GM23338 (cell line): ENCODE measurements around the gene OOSP4B. TPM values are rescaled to one million over a fixed set of nuclear protein-coding genes. Genes with fewer than 3 reads are reported as not detected.

ENCODE experiments used
- ATAC-seq: fragments of 200-7000 bp; cut with Tn5 transposase; 3 replicates; pipeline ENCODE4 v1.9.1; 2020
- DNase-seq: peaks from one replicate; pipeline ENCODE4 v3.0.0-alpha.2; 2015; ENCODE audit warnings: low spot score
- H2AFZ ChIP-seq: fragments of 200-600 bp; sonication (generic); 2 replicates; pipeline ENCODE4 v1.8.0; 2016; ENCODE audit warnings: antibody characterized with exemption, mild to moderate bottlenecking, moderate library complexity
- H3F3A ChIP-seq: fragments of 200-600 bp; sonication (generic); replicated peaks from 2 replicates; pipeline ENCODE4 v1.8.0; 2017; ENCODE audit warnings: antibody characterized with exemption, mixed run types, low read depth
- H3K27ac ChIP-seq: fragments of 200-600 bp; sonication (generic); 2 replicates; pipeline ENCODE4 v1.6.1; 2016; ENCODE audit warnings: low read depth
- H3K27me3 ChIP-seq: fragments of 200-600 bp; sonication (generic); 2 replicates; pipeline ENCODE4 v1.8.0; 2016; ENCODE audit warnings: mild to moderate bottlenecking, mixed run types, moderate library complexity; ENCODE audit not compliant: insufficient read depth
- H3K36me3 ChIP-seq: fragments of 200-600 bp; sonication (generic); 2 replicates; pipeline ENCODE4 v1.8.0; 2016; ENCODE audit warnings: mild to moderate bottlenecking; ENCODE audit not compliant: insufficient read depth
- H3K4me1 ChIP-seq: fragments of 200-600 bp; sonication (generic); 2 replicates; pipeline ENCODE4 v1.8.0; 2016; ENCODE audit warnings: mild to moderate bottlenecking, moderate library complexity; ENCODE audit not compliant: insufficient read depth
- H3K4me2 ChIP-seq: fragments of 200-600 bp; sonication (generic); 2 replicates; pipeline ENCODE4 v1.7.1; 2017; ENCODE audit warnings: mixed run types
- H3K4me3 ChIP-seq: fragments of 200-600 bp; sonication (generic); 2 replicates; pipeline ENCODE4 v1.6.1; 2016; ENCODE audit warnings: mixed run types
- H3K79me2 ChIP-seq: fragments of 200-600 bp; sonication (generic); replicated peaks from 2 replicates; pipeline ENCODE4 v1.8.0; 2017; ENCODE audit warnings: mild to moderate bottlenecking; ENCODE audit not compliant: insufficient read depth
- H3K9me2 ChIP-seq: fragments of 200-600 bp; sonication (generic); 2 replicates; pipeline ENCODE4 v1.8.0; 2017; ENCODE audit not compliant: insufficient read depth
- H4K20me1 ChIP-seq: fragments of 200-600 bp; sonication (generic); replicated peaks from 2 replicates; pipeline ENCODE4 v1.8.0; 2017; ENCODE audit warnings: mild to moderate bottlenecking; ENCODE audit not compliant: insufficient read depth
- H3K27ac Mint-ChIP-seq: 2 replicates; pipeline ENCODE4 v1.8.0; 2020; ENCODE audit warnings: inconsistent platforms, mild to moderate bottlenecking, moderate library complexity, mixed read lengths
- H3K27me3 Mint-ChIP-seq: 3 replicates; pipeline ENCODE4 v1.8.0; 2022; ENCODE audit warnings: low read depth, mild to moderate bottlenecking, moderate library complexity, mixed read lengths, inconsistent platforms; ENCODE audit not compliant: insufficient read depth, poor library complexity
- H3K36me3 Mint-ChIP-seq: 3 replicates; pipeline ENCODE4 v1.8.0; 2021; ENCODE audit warnings: low read depth, mild to moderate bottlenecking, inconsistent platforms, moderate library complexity, mixed read lengths
- H3K4me1 Mint-ChIP-seq: 3 replicates; pipeline ENCODE4 v1.8.0; 2020; ENCODE audit warnings: mild to moderate bottlenecking, inconsistent platforms, mixed read lengths
- H3K4me3 Mint-ChIP-seq: 3 replicates; pipeline ENCODE4 v1.8.0; 2021; ENCODE audit warnings: moderate library complexity, mild to moderate bottlenecking, inconsistent platforms, mixed read lengths
- H3K9me3 Mint-ChIP-seq: 3 replicates; pipeline ENCODE4 v1.8.0; 2020; ENCODE audit warnings: moderate library complexity, mild to moderate bottlenecking, inconsistent platforms, mixed read lengths
- CTCF ChIP-seq, 2 experiments: fragments of 200-600 bp in 1 of 2; sonication (generic) in 1 of 2; conservative IDR thresholded peaks; 2 replicates each; pipeline versions ENCODE4 v1.5.1 to v1.6.1; 2016 to 2017; ENCODE audit warnings: antibody characterized with exemption in 2 of 2, low read depth in 2 of 2, mild to moderate bottlenecking in 2 of 2, moderate library complexity in 1 of 2
- ETS1 ChIP-seq: IDR thresholded peaks from 2 replicates; pipeline ENCODE4 v1.6.1; 2016; ENCODE audit warnings: antibody characterized with exemption
- EZH2 ChIP-seq: fragments of 200-600 bp; sonication (generic); IDR thresholded peaks from one replicate; pipeline ENCODE4 v1.8.0; 2017; ENCODE audit warnings: antibody characterized with exemption, mild to moderate bottlenecking, low read depth; ENCODE audit not compliant: unreplicated experiment
- REST ChIP-seq: IDR thresholded peaks from one replicate; pipeline ENCODE4 v1.6.1; 2018; ENCODE audit warnings: antibody characterized with exemption; ENCODE audit not compliant: unreplicated experiment
- STAT1 ChIP-seq: IDR thresholded peaks from one replicate; pipeline ENCODE4 v1.6.1; 2016; ENCODE audit warnings: antibody characterized with exemption; ENCODE audit not compliant: unreplicated experiment
- ZNF114 ChIP-seq: fragments of 250-450 bp; sonication (Bioruptor Pico); IDR thresholded peaks from 2 replicates; pipeline ENCODE4 v1.5.0; 2020; ENCODE audit warnings: mild to moderate bottlenecking, moderate library complexity
- ZNF331 ChIP-seq: fragments of 250-450 bp; sonication (Bioruptor Pico); IDR thresholded peaks from 2 replicates; pipeline ENCODE4 v1.5.0; 2020; ENCODE audit warnings: low read depth, mild to moderate bottlenecking, moderate library complexity
- polyA plus RNA-seq: library from polyadenylated mRNA; unstranded; fragments of >200 nt; fragmentation: Nextera tagmentation; extraction: Ambion mirVana; gene quantifications from 2 replicates; pipeline ENCODE4 v1.2.1, GENCODE V29; 2016
- total RNA-seq: library from RNA; depleted of rRNA; stranded (reverse); fragments of >200 nt; shearing (Covaris generic); gene quantifications from 2 replicates; pipeline ENCODE4 v1.2.3, GENCODE V29; 2014

Gene OOSP4B
- total and polyA plus RNA-seq, 2 experiments from 2014 or later: not detected

- DNase-seq: no peak
- H3K27me3 ChIP-seq: no peaks in the 10 kb centered on the region
These were observed 61.0 kb downstream of the OOSP4B start for GRCh38 chr11:60077981-60078380.

More at GRCh38 chr11:60077981-60078380, 61.0 kb downstream of the OOSP4B start:
- H3K9me3 Mint-ChIP-seq: peaks cover 12% of the 10 kb centered on the region; the same call in 2 of the 3 replicates
- no peak overlapping the region for H3K27ac Mint-ChIP-seq
- TF ChIP-seq ZNF331 (CRISPR knock-in tag) (no peak), ETS1 (no peak), ZNF114 (CRISPR knock-in tag) (no peak), CTCF (conservative IDR thresholded peaks at IDR 0.05; ENCODE audit: low read depth in 2 of 2) (no peak), REST (no peak), EZH2 (no peak), STAT1 (no peak)
- Histone ChIP-seq H4K20me1 (no peaks in the 10 kb centered on the region), H3K27ac (no peak overlapping the region), H3K79me2 (no peaks in the 10 kb centered on the region), H2AFZ (no peak overlapping the region), H3F3A (no peaks in the 10 kb centered on the region), H3K4me2 (no peak overlapping the region), H3K9me2 (no peaks in the 10 kb centered on the region; the same call in 1 of the 2 replicates), H3K4me3 (no peak overlapping the region), H3K36me3 (no peaks in the 10 kb centered on the region), H3K4me1 (no peaks in the 10 kb centered on the region; the same call in 1 of the 2 replicates)
- H3K27me3 Mint-ChIP-seq: peaks cover 9% of the 10 kb centered on the region
- ATAC-seq: no peak
- peaks cover 10% of the 10 kb centered on the region; the same call in 2 of the 3 replicates for H3K36me3 Mint-ChIP-seq
- H3K4me3 Mint-ChIP-seq: no peak overlapping the region
- H3K4me1 Mint-ChIP-seq: no peaks in the 10 kb centered on the region
